ENCODE measurements around the gene POLR1B. TPM values are rescaled to one million over a fixed set of nuclear protein-coding genes. Genes with fewer than 3 reads are reported as not detected.
"Not testable (repeated sequence)": the region's sequence is repeated elsewhere in the genome, so short reads cannot be mapped to it uniquely, and the experiment has no call there.

Gene POLR1B
- total RNA-seq, 4 donors from 2014 or later: 13.5 to 39.0 (median 14.6) TPM

- TF ChIP-seq CTCF (IDR thresholded peaks at IDR 0.05): no peak
- DNase-seq (ENCODE audit: low spot score): no peak
- ATAC-seq (ENCODE audit: low FRiP score): no peak
These were observed 25.5 kb upstream of the POLR1B start for GRCh38 chr2:112516801-112517200.

GRCh38 chr2:112518807-112519206 lies 23.5 kb upstream of the POLR1B start:
- TF ChIP-seq CTCF (IDR thresholded peaks at IDR 0.05): no peak
- ATAC-seq (ENCODE audit: low FRiP score) (no peak), DNase-seq (ENCODE audit: low spot score) (no peak)

GRCh38 chr2:112519506-112519905 lies 22.8 kb upstream of the POLR1B start:
- ATAC-seq (ENCODE audit: low FRiP score): no peak
- TF ChIP-seq CTCF (IDR thresholded peaks at IDR 0.05): no peak
- DNase-seq (ENCODE audit: low spot score): no peak

GRCh38 chr2:112520234-112520783 lies 22.0 kb upstream of the POLR1B start:
- DNase-seq (ENCODE audit: low spot score): no peak
- no peak for ATAC-seq (ENCODE audit: low FRiP score)
- TF ChIP-seq CTCF (IDR thresholded peaks at IDR 0.05): no peak

GRCh38 chr2:112523291-112523777 lies 18.9 kb upstream of the POLR1B start:
- no peak for TF ChIP-seq CTCF (IDR thresholded peaks at IDR 0.05)
- ATAC-seq (ENCODE audit: low FRiP score) (no peak), DNase-seq (ENCODE audit: low spot score) (no peak)

- not testable (repeated sequence) for DNase-seq (ENCODE audit: low spot score); ATAC-seq (ENCODE audit: low FRiP score)
These were observed 18.0 kb upstream of the POLR1B start for GRCh38 chr2:112524276-112524675.

GRCh38 chr2:112528541-112528940 lies 13.7 kb upstream of the POLR1B start:
- ATAC-seq (ENCODE audit: low FRiP score) (no peak), DNase-seq (ENCODE audit: low spot score) (no peak)
- no peak for TF ChIP-seq CTCF (IDR thresholded peaks at IDR 0.05)

All from omental fat pad (tissue), 4 donors.